ENCODE measurements around the gene DRAP1. TPM values are rescaled to one million over a fixed set of nuclear protein-coding genes. Genes with fewer than 3 reads are reported as not detected.

Gene DRAP1
- total RNA-seq, 1 donor from 2014 or later: 144 TPM

GRCh38 chr11:65903068-65903481, 16.2 kb upstream of the DRAP1 start:
- DNase-seq (ENCODE audit: extremely low read depth, low read depth, low spot score): no peak

- no peak for DNase-seq (ENCODE audit: extremely low read depth, low read depth, low spot score)
These were observed 15.5 kb upstream of the DRAP1 start for GRCh38 chr11:65903715-65904114.

GRCh38 chr11:65906602-65907001, 12.6 kb upstream of the DRAP1 start:
- DNase-seq (ENCODE audit: extremely low read depth, low read depth, low spot score): no peak

- DNase-seq (ENCODE audit: extremely low read depth, low read depth, low spot score): no peak
These were observed 11.3 kb upstream of the DRAP1 start for GRCh38 chr11:65907878-65908277.

- no peak for DNase-seq (ENCODE audit: extremely low read depth, low read depth, low spot score)
These were observed 7.3 kb upstream of the DRAP1 start for GRCh38 chr11:65911682-65912568.

- DNase-seq (ENCODE audit: extremely low read depth, low read depth, low spot score): no peak
These were observed 6.4 kb upstream of the DRAP1 start for GRCh38 chr11:65912845-65913244.

- DNase-seq (ENCODE audit: extremely low read depth, low read depth, low spot score): no peak
These were observed 4.0 kb upstream of the DRAP1 start for GRCh38 chr11:65915101-65915820.

- peak; percentile 70 for DNase-seq (ENCODE audit: extremely low read depth, low read depth, low spot score)
These were observed 3.4 kb upstream of the DRAP1 start for GRCh38 chr11:65915821-65916251.

- DNase-seq (ENCODE audit: extremely low read depth, low read depth, low spot score): no peak
These were observed 2.8 kb upstream of the DRAP1 start for GRCh38 chr11:65916391-65916790.

- no peak for DNase-seq (ENCODE audit: extremely low read depth, low read depth, low spot score)
These were observed 2.2 kb upstream of the DRAP1 start for GRCh38 chr11:65917077-65917433.

GRCh38 chr11:65917434-65918210, 1.6 kb upstream of the DRAP1 start:
- no peak for DNase-seq (ENCODE audit: extremely low read depth, low read depth, low spot score)

GRCh38 chr11:65918211-65919140, 750 bp upstream of the DRAP1 start, which contains the start of gene C11orf68:
Gene C11orf68 (minus strand): TSS chr11:65919062. CDS start chr11:65919031, 31 bp downstream.
- no peak for DNase-seq (ENCODE audit: extremely low read depth, low read depth, low spot score)

- no peak for DNase-seq (ENCODE audit: extremely low read depth, low read depth, low spot score)
These were observed 546 bp downstream of the DRAP1 start for GRCh38 chr11:65919573-65920371.

- DNase-seq (ENCODE audit: extremely low read depth, low read depth, low spot score): no peak
These were observed 1.2 kb downstream of the DRAP1 start for GRCh38 chr11:65920372-65920802.

GRCh38 chr11:65921033-65921555, 1.9 kb downstream of the DRAP1 start:
- no peak for DNase-seq (ENCODE audit: extremely low read depth, low read depth, low spot score)

GRCh38 chr11:65921876-65922275, 2.6 kb downstream of the DRAP1 start:
- no peak for DNase-seq (ENCODE audit: extremely low read depth, low read depth, low spot score)

GRCh38 chr11:65922565-65922964, 3.3 kb downstream of the DRAP1 start:
- DNase-seq (ENCODE audit: extremely low read depth, low read depth, low spot score): no peak

- DNase-seq (ENCODE audit: extremely low read depth, low read depth, low spot score): no peak
These were observed 6.2 kb downstream of the DRAP1 start for GRCh38 chr11:65925397-65925796.

GRCh38 chr11:65927904-65928397, 8.7 kb downstream of the DRAP1 start:
- no peak for DNase-seq (ENCODE audit: extremely low read depth, low read depth, low spot score)

Data from glomerular endothelial cell (primary cell).